Stimulated activated CD4-positive, alpha-beta T cell treated with anti-CD3 and anti-CD28 coated beads, TNF-alpha, amount 100 ng/mL, for 24 hours (primary cell): ENCODE measurements around the gene SLC13A2.
"Not testable (repeated sequence)": the region's sequence is repeated elsewhere in the genome, so short reads cannot be mapped to it uniquely, and the experiment has no call there.

Experiments
- DNase-seq, 3 experiments: peaks; one replicate each; pipeline ENCODE4 v3.0.0-alpha.2; 2020; ENCODE audit warnings: low read depth in 3 of 3

SLC13A2 gene

DNA sequence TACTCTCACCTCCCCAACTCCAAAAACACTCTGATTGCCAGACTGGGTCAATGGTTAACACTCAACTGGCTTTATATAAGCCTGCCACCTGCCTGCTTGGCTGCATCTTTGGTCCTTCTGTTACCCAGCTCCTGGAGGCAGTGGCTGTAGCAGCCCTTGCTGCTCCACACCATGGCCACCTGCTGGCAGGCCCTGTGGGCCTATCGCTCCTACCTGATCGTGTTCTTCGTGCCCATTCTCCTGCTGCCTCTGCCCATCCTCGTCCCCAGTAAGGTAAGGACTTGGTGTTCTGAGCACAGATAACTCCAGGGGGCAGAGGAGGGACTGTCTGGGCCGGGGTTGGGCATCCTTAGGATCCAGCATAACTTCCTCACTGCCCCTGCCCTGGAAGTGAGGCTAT is at the start of gene SLC13A2:
SLC13A2 (plus strand) TSS at position 103 of the 400 bp plus-strand sequence; CDS start at position 172, 69 bp downstream.
- DNase-seq = no peak

- no peak for DNase-seq
Measured at GRCh38 chr17:28425206-28425605, 48.2 kb upstream of the SLC13A2 start.

DNA sequence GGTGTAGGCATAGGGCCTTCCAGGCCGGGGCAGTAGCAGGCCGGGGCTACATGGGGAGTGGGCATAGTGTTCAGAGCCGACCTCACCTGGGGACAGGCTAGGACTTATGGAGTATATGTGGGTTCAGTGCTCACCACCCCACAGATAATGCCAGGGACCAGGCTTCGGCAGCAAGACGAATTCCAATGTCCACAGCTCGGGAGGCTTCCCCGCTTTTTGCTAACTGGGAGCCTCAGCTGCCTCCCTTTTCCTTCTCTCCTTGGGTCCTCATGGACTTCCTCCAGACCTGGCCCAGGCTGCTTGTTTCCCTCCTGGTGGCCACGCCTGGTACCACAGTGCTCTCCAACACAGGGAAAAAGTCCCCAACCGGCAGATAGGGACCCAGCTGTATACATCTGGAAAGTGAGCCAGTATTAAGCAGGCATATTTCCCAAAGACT is 47.3 kb upstream of the SLC13A2 start:
- no peak for DNase-seq

- DNase-seq = no peak
Measured at GRCh38 chr17:28427371-28427770, 46.1 kb upstream of the SLC13A2 start.

- DNase-seq = not testable (repeated sequence)
Measured at GRCh38 chr17:28427982-28428381, 45.5 kb upstream of the SLC13A2 start.

DNA sequence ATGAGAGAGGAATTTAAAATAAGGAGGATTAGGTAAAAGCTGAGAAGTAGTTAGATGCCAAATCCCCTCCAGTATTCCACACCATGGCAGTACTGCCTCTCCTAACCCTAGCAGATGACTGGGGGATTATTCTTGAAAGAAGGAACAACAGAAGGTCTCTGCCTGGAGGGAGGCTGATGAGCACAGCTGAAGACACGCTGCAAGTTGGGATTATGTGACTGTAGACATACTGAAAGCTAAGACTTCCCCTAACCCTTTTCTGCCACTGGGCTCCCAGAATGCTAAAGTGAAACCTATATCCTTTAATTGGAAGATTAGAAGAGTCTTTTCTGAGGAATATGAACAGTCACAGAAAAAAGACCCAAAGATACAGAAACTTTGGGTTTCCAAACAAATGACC is 39.7 kb upstream of the SLC13A2 start:
- DNase-seq = no peak

- not testable (repeated sequence) for DNase-seq
Measured at GRCh38 chr17:28434326-28434725, 39.1 kb upstream of the SLC13A2 start.

DNA sequence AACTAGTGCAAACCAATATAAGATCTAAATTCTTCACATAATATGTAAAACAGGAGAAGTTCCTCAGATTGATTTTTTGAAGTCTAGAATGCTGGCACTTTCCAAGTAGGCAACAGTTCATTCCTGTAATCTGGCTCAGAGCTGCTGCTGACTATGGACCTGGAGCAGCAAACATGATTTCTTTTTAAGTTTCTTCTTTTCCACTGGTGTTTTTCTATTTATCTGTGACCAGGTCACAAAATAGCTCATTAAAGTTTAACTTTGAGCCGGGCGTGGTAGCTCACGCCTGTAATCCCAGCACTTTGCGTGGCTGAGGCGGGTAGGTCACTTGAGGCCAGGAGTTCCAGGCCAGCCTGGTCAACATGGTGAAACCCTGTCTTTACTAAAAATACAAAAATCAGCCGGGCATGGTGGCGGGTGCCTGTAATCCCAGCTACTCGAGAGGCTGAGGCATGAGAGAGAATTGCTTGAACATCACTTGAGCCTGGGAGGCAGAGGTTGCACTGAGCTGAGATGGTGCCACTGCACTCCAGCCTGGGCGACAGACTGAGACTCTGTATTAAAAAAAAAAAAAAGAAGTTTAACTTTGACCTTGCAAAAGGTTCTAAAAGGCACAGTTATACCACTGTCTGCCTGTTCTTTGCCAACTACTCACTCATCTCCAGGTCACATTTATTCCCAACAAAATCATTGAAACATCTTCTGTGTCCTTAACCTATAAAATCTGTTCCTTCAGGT is 29.4 kb upstream of the SLC13A2 start:
- DNase-seq = no peak

GRCh38 chr17:28446716-28447395 is 26.6 kb upstream of the SLC13A2 start:
- no peak for DNase-seq

GRCh38 chr17:28447396-28447760 is 26.1 kb upstream of the SLC13A2 start:
- DNase-seq = no peak

GRCh38 chr17:28449859-28450258 is 23.6 kb upstream of the SLC13A2 start:
- DNase-seq = no peak

DNA sequence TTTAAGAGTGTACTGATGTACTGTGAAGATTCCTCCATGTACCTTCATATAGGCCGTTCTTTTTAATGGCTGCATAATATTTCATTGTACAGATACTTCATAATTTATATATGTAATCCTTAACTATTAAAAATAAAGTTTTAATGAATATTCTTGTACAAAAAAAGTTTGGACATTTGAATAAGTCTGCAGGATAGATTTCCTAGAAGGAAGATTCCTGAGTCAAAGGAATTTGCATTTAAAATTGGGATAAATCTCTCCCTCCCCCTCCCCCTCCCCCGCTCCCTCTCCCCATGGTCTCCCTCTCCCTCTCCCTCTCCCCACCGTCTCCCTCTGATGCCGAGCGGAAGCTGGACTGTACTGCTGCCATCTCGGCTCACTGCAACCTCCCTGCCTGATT is 15.6 kb upstream of the SLC13A2 start:
- no peak for DNase-seq

- DNase-seq = not testable (repeated sequence)
Measured at GRCh38 chr17:28458881-28459280, 14.6 kb upstream of the SLC13A2 start.

GRCh38 chr17:28460901-28461300 is 12.5 kb upstream of the SLC13A2 start:
- DNase-seq = no peak

DNA sequence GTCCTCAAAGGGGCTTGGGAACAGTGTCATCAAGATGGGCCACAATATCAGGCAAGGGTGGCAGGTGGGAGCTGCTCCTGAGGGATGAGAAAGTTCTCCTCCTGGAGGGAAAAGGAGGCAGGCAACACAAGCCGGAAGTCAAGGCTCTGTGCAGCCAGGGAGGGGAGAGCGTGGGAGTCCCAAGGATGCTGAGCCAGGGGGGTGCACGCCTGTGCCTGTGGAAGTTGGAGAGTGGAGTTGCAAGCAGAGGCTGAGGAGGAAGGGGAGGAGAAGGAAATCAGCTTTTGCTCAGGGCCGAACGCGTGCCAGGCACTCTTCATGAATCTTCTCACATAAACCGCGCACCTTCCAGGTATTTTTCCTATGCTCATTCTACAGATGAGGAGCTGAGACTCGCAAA is 7.4 kb upstream of the SLC13A2 start:
- no peak for DNase-seq

GRCh38 chr17:28466521-28467048 is 6.9 kb upstream of the SLC13A2 start:
- no peak for DNase-seq

GRCh38 chr17:28467456-28468025 is 5.9 kb upstream of the SLC13A2 start:
- no peak for DNase-seq

DNA sequence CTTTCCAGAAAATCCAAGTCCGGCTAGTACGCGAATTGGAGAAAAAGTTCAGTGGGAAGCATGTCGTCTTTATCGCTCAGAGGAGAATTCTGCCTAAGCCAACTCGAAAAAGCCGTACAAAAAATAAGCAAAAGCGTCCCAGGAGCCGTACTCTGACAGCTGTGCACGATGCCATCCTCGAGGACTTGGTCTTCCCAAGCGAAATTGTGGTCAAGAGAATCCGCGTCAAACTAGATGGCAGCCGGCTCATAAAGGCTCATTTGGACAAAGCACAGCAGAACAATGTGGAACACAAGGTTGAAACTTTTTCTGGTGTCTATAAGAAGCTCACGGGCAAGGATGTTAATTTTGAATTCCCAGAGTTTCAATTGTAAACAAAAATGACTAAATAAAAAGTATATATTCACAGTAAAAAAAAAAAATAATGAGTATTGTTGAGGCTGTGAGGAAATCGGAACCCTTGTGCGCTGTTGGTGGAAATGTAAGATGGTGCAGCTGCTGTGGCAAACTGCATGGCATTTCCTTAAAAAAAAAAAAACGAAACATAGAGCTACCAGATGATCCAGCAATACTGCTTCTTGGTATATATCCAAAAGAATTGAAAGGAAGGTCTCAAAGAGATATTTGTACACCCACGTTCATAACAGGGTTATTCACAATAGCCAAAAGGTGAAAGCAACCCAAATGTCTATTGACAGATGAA is 5.3 kb upstream of the SLC13A2 start:
- not testable (repeated sequence) for DNase-seq

DNA sequence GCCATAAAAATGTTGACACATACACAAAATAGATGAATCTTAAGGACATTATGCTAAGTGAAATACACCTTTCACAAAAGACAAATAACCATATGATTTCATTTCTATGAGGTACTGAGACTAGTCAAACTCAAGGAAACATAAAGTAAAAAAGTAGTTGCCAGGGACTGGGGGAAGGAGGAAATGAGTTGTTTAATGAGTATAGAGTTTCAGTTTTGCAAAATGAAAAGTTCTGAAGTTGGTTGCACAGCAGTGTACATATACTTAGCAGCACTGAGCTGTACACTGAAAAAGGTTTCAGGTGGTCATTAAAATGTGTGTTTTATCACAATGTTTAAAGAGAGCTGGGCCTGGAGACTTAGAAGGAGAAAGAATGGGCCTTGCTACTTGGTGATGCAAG is 4.7 kb upstream of the SLC13A2 start:
- no peak for DNase-seq

GRCh38 chr17:28469376-28469775 is 4.1 kb upstream of the SLC13A2 start:
- DNase-seq = no peak

DNA sequence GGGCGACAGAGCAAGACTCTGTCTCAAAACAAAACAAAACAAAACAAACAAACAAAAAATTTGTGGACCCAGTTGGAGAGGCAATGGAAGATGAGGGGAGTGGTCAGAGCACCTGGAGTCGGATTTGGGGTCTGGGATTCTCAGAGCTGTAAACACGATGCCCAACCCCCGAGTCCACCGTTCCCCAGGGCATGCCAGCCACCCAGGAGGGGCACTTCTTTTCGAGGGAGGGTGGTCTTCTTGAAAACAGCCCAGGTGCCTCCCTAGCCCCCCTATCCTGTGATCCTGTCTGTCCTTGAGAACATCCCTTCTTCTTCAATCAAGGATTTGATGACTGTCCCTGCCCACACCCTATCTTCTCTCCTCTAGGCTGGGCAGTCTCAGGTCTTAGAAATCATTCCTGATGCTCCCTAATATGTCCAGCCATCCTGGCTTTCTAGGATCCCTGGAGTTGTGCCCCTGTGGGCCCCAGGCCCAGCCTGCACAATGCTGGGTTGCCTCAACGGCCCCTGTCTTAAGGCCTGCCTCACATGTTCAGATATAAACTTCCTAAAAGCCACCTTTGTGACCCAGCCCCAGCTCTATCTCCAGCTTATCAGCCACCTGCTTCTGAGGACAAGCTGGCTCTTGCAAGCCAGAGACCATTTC is 3.1 kb upstream of the SLC13A2 start:
- DNase-seq = no peak

DNA sequence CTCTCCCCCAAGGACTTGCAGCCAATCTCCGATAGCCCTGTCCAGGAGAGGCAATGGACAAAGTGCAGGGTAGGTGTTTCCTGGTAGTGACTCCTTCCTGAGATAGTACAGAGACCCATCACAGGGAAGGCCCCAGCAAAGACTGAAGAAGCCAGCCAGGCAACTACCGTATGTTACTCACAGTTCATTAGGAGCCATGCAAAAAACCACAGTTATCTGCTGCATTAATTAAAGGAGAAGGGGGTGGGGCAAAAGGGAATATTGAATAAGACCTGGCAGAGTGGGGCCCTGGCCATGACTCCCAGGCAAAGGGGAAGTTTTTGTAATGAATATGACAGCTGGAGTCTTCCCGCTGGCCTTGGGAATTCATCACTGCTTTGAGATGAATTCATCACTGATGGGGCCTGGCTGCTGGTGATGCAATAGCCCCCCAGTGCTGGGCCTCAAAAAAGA is 2.5 kb upstream of the SLC13A2 start:
- DNase-seq = no peak
